22Rv1 (cell line): ENCODE results near the gene AMPD3.

Experiments used
- H3K27ac ChIP-seq: fragments of 450-650 bp; 2 replicates; pipeline ENCODE4 v1.5.1; 2017
- CTCF ChIP-seq: fragments of 450-650 bp; IDR thresholded peaks from 2 replicates; pipeline ENCODE4 v1.5.1; 2017; ENCODE audit warnings: mild to moderate bottlenecking
- ZFX ChIP-seq: fragments of 450-650 bp; IDR thresholded peaks from 2 replicates; pipeline ENCODE4 v1.6.1; 2017; ENCODE audit warnings: antibody characterized with exemption, borderline replicate concordance

The AMPD3 gene

GRCh38 chr11:10550503-10551289 is 95.6 kb downstream of the AMPD3 start:
- TF ChIP-seq ZFX, result no peak
- TF ChIP-seq CTCF, result no peak
- H3K27ac ChIP-seq, result no peak overlapping the region

- no peak overlapping the region for H3K27ac ChIP-seq
- no peak for TF ChIP-seq CTCF
These were observed 96.2 kb downstream of the AMPD3 start for GRCh38 chr11:10551290-10551592.

GRCh38 chr11:10551845-10552352 is 96.8 kb downstream of the AMPD3 start:
- no peak overlapping the region for H3K27ac ChIP-seq
- TF ChIP-seq CTCF (no peak), ZFX (no peak)

GRCh38 chr11:10556590-10556989 is 101.5 kb downstream of the AMPD3 start:
- H3K27ac ChIP-seq, result no peak overlapping the region
- TF ChIP-seq CTCF, result no peak
- no peak for TF ChIP-seq ZFX
